IMR-90 (cell line): ENCODE results near the gene AKAP13. TPM values are rescaled to one million over a fixed set of nuclear protein-coding genes. Genes with fewer than 3 reads are reported as not detected.

Experiments used
- ATAC-seq: fragments of 200-7000 bp; cut with Tn5 transposase; 2 replicates; pipeline ENCODE4 v1.9.1; 2020; ENCODE audit warnings: low read depth, mild to moderate bottlenecking, moderate library complexity
- BruUV-seq: library from RNA; stranded (reverse); fragments of 400-500 nt; replicated peaks from 2 replicates; lab custom pipeline; 2021; lab: Mats Ljungman, UMichigan
- CTCF ChIA-PET: fragments of 300-600 bp; formaldehyde crosslinking; extraction: SDS; loops from one replicate; lab custom pipeline; 2021; ENCODE audit warnings: antibody characterized with exemption; lab: Yijun Ruan, JAX
- POLR2A ChIA-PET: fragments of 300-600 bp; sonication (Branson Sonifier 250); formaldehyde crosslinking; loops from one replicate; lab custom pipeline; 2022; ENCODE audit warnings: antibody characterized with exemption; ENCODE audit not compliant: unreplicated experiment; lab: Charles Lee
- DNase-seq: peaks from one replicate; pipeline ENCODE4 v3.0.0; 2013
- H2AFZ ChIP-seq: replicated peaks from 2 replicates; pipeline ENCODE3; 2013; ENCODE audit warnings: low read length, mild to moderate bottlenecking; ENCODE audit not compliant: poor library complexity
- H2AK5ac ChIP-seq: 2 replicates; pipeline ENCODE4 v1.6.1; 2013; ENCODE audit warnings: low read depth, low read length, inconsistent platforms
- H2AK9ac ChIP-seq: replicated peaks from 2 replicates; pipeline ENCODE3; 2013; ENCODE audit warnings: mild to moderate bottlenecking, low read depth, low read length, moderate library complexity; ENCODE audit not compliant: poor library complexity
- H2BK120ac ChIP-seq: 2 replicates; pipeline ENCODE4 v1.6.1; 2013; ENCODE audit warnings: low read depth, low read length, inconsistent platforms
- H2BK15ac ChIP-seq: 3 replicates; pipeline ENCODE4 v1.6.1; 2013; ENCODE audit warnings: low read depth, low read length, inconsistent platforms
- H2BK20ac ChIP-seq: 2 replicates; pipeline ENCODE4 v1.6.1; 2013; ENCODE audit warnings: low read depth, mild to moderate bottlenecking, inconsistent platforms, low read length, moderate library complexity
- H2BK5ac ChIP-seq: 2 replicates; pipeline ENCODE4 v1.6.1; 2013; ENCODE audit warnings: mild to moderate bottlenecking, low read depth, low read length, inconsistent platforms; ENCODE audit not compliant: poor library complexity, severe bottlenecking
- H3K14ac ChIP-seq: replicated peaks from 2 replicates; pipeline ENCODE4 v1.6.1; 2013; ENCODE audit warnings: low read depth, low read length, inconsistent platforms
- H3K18ac ChIP-seq: 2 replicates; pipeline ENCODE4 v1.6.1; 2013; ENCODE audit warnings: low read depth, low read length, control low read depth
- H3K23ac ChIP-seq: 2 replicates; pipeline ENCODE4 v1.6.1; 2013; ENCODE audit warnings: low read depth, low read length, inconsistent platforms
- H3K27ac ChIP-seq: 2 replicates; pipeline ENCODE4 v1.5.1; 2013; ENCODE audit warnings: mild to moderate bottlenecking, control low read depth, low read length; ENCODE audit not compliant: insufficient read depth
- H3K27me3 ChIP-seq: 2 replicates; pipeline ENCODE4 v1.6.1; 2013; ENCODE audit warnings: low read length; ENCODE audit not compliant: control insufficient read depth, insufficient read depth
- H3K36me3 ChIP-seq: 2 replicates; pipeline ENCODE4 v1.6.1; 2013; ENCODE audit warnings: low read length, mixed read lengths; ENCODE audit not compliant: control insufficient read depth, insufficient read depth
- H3K4ac ChIP-seq: 2 replicates; pipeline ENCODE4 v1.6.1; 2013; ENCODE audit warnings: low read depth, low read length, inconsistent platforms
- H3K4me1 ChIP-seq: 2 replicates; pipeline ENCODE4 v1.6.1; 2013; ENCODE audit warnings: low read length, mixed read lengths; ENCODE audit not compliant: control insufficient read depth, insufficient read depth
- H3K4me2 ChIP-seq: 2 replicates; pipeline ENCODE4 v1.6.1; 2013; ENCODE audit warnings: low read depth, mild to moderate bottlenecking, control low read depth, low read length, moderate library complexity
- H3K4me3 ChIP-seq: 2 replicates; pipeline ENCODE4 v1.5.1; 2013; ENCODE audit warnings: low read depth, mild to moderate bottlenecking, control low read depth, low read length, moderate library complexity; ENCODE audit not compliant: insufficient read depth
- H3K56ac ChIP-seq: 2 replicates; pipeline ENCODE4 v1.6.1; 2013; ENCODE audit warnings: low read length, inconsistent platforms; ENCODE audit not compliant: insufficient read depth; ENCODE audit errors: extremely low read depth
- H3K79me1 ChIP-seq, 2 experiments: 2 replicates each; pipeline ENCODE4 v1.6.1; 2013; ENCODE audit warnings: low read length in 2 of 2, inconsistent platforms in 1 of 2, low read depth in 1 of 2
- H3K9ac ChIP-seq: 2 replicates; pipeline ENCODE4 v1.6.1; 2013; ENCODE audit warnings: low read depth, low read length, control low read depth
- H3K9me1 ChIP-seq: 2 replicates; pipeline ENCODE4 v1.6.1; 2013; ENCODE audit warnings: low read length, inconsistent platforms; ENCODE audit not compliant: insufficient read depth
- H3K9me3 ChIP-seq: 2 replicates; pipeline ENCODE4 v1.6.1; 2013; ENCODE audit warnings: low read length; ENCODE audit not compliant: control insufficient read depth, insufficient read depth
- H4K20me1 ChIP-seq: 2 replicates; pipeline ENCODE4 v1.6.1; 2013; ENCODE audit warnings: low read length, inconsistent platforms; ENCODE audit not compliant: insufficient read depth
- H4K5ac ChIP-seq: 2 replicates; pipeline ENCODE4 v1.6.1; 2013; ENCODE audit warnings: mild to moderate bottlenecking, low read depth, low read length, control low read depth
- H4K8ac ChIP-seq, 2 experiments: 2 replicates each; pipeline ENCODE4 v1.6.1; 2013; ENCODE audit warnings: low read depth in 2 of 2, low read length in 2 of 2, control low read depth in 1 of 2, inconsistent platforms in 1 of 2
- H4K91ac ChIP-seq: 2 replicates; pipeline ENCODE4 v1.6.1; 2013; ENCODE audit warnings: low read depth, low read length, inconsistent platforms; ENCODE audit not compliant: insufficient read depth
- BHLHE40 ChIP-seq: fragments of 150-350 bp; IDR thresholded peaks from 2 replicates; pipeline ENCODE4 v1.6.1; 2016; ENCODE audit warnings: mild to moderate bottlenecking, low read depth, low read length
- CHD1 ChIP-seq: IDR thresholded peaks from 2 replicates; pipeline ENCODE4 v1.6.1; 2012; ENCODE audit warnings: low read depth, low read length, improper control_type of control experiment
- ELK1 ChIP-seq: fragments of 150-350 bp; IDR thresholded peaks from 2 replicates; pipeline ENCODE4 v1.6.1; 2016; ENCODE audit warnings: low read depth, mild to moderate bottlenecking, low read length, moderate library complexity, borderline replicate concordance
- FOS ChIP-seq: fragments of 150-350 bp; IDR thresholded peaks from 2 replicates; pipeline ENCODE4 v1.6.1; 2016; ENCODE audit warnings: low read depth, low read length
- MAFK ChIP-seq: IDR thresholded peaks from 2 replicates; pipeline ENCODE4 v1.6.1; 2012; ENCODE audit warnings: low read depth, low read length, improper control_type of control experiment
- MAZ ChIP-seq: IDR thresholded peaks from 2 replicates; pipeline ENCODE4 v1.6.1; 2012; ENCODE audit warnings: low read depth, mild to moderate bottlenecking, low read length, improper control_type of control experiment, moderate library complexity, borderline replicate concordance
- MXI1 ChIP-seq: IDR thresholded peaks from 2 replicates; pipeline ENCODE4 v1.6.1; 2012; ENCODE audit warnings: low read depth, mild to moderate bottlenecking, low read length, moderate library complexity, borderline replicate concordance
- NFE2L2 ChIP-seq: fragments of 150-350 bp; IDR thresholded peaks from 2 replicates; pipeline ENCODE4 v1.6.1; 2016; ENCODE audit warnings: low read depth, mild to moderate bottlenecking, low read length
- RAD21 ChIP-seq: IDR thresholded peaks from 2 replicates; pipeline ENCODE4 v1.6.1; 2012; ENCODE audit warnings: low read length, improper control_type of control experiment
- RCOR1 ChIP-seq: IDR thresholded peaks from 2 replicates; pipeline ENCODE4 v1.6.1; 2012; ENCODE audit warnings: mild to moderate bottlenecking, low read length, improper control_type of control experiment; ENCODE audit not compliant: insufficient replicate concordance
- RFX5 ChIP-seq: IDR thresholded peaks from 2 replicates; pipeline ENCODE4 v1.8.0; 2012; ENCODE audit warnings: low read depth, mild to moderate bottlenecking, low read length, moderate library complexity
- SMC3 ChIP-seq: fragments of 150-350 bp; IDR thresholded peaks from 2 replicates; pipeline ENCODE4 v1.6.1; 2016; ENCODE audit warnings: low read depth, mild to moderate bottlenecking, antibody characterized with exemption, low read length, moderate library complexity
- WGBS, 2 experiments: methylation state at CpG; one replicate each; pipeline versions ENCODE4 v1.1.5 to v1.1.7; 2013; ENCODE audit warnings: missing lambda C conversion rate in 2 of 2; ENCODE audit not compliant: insufficient read length in 1 of 2; ENCODE audit errors: extremely low coverage in 2 of 2; 5-methylcytosine and 5-hydroxymethylcytosine counted together
- dilution Hi-C: fragments of 300-500 bp; cut with HindIII; formaldehyde crosslinking; loops from one replicate; pipeline ENCODE4 v1.14.3; 2018; ENCODE audit warnings: low sequenced_read_pairs; ENCODE audit not compliant: unreplicated experiment
- in situ Hi-C: fragments of 300-500 bp; cut with MboI; formaldehyde crosslinking; loops from 3 replicates; pipeline ENCODE4 v1.14.3; 2019; ENCODE audit warnings: low sequenced_read_pairs, inconsistent platforms, mixed read lengths
- intact Hi-C: fragments of 100-400 bp; cut with micrococcal nuclease; formaldehyde crosslinking; loops from 2 replicates; pipeline ENCODE4 v1.10.0; 2022
- polyA plus RNA-seq, 3 experiments: library from polyadenylated mRNA; depleted of rRNA; stranded (reverse); fragments of >200 nt; gene quantifications; 2 replicates each; pipeline ENCODE4 v1.2.3, GENCODE V29; 2012; ENCODE audit warnings: low replicate concordance in 1 of 3
- total RNA-seq: library from RNA; depleted of rRNA; stranded (reverse); fragments of >200 nt; gene quantifications from 2 replicates; pipeline ENCODE4 v1.2.3, GENCODE V29; 2012
- TF ChIP-seq, protein P1 (sequence below): conservative IDR thresholded peaks from 2 replicates; pipeline ENCODE4 v1.5.1; 2012; ENCODE audit warnings: mild to moderate bottlenecking, low read depth, low read length, improper control_type of control experiment
- TF ChIP-seq, protein P2 (sequence below): fragments of 150-350 bp; IDR thresholded peaks from 2 replicates; pipeline ENCODE4 v1.6.1; 2017; ENCODE audit warnings: mild to moderate bottlenecking, antibody characterized with exemption, low read length, low read depth

AKAP13 gene
- total and polyA plus RNA-seq, 2 of the 4 experiments (the other 2 are of a cell fraction): 10.4 to 46.4 TPM

- peak overlapping the region; percentile 26 for H2AFZ ChIP-seq
- H3K27ac ChIP-seq: no peak overlapping the region
- H4K20me1 ChIP-seq: peaks cover 19% of the 10 kb centered on the region; the same call in 1 of the 2 replicates
- no peaks in the 10 kb centered on the region for H3K27me3 ChIP-seq
- peaks cover 5% of the 10 kb centered on the region; the same call in 1 of the 2 replicates for H3K9me1 ChIP-seq
- H4K5ac ChIP-seq: no peak overlapping the region
- H3K56ac ChIP-seq: no peak overlapping the region
- H3K4me2 ChIP-seq: no peak overlapping the region
- H3K23ac ChIP-seq: no peak overlapping the region
- intact Hi-C loops (no loop called here), dilution Hi-C loops (no loop called here), in situ Hi-C loops (no loop called here)
- no peak overlapping the region for H3K4me3 ChIP-seq
- H3K4ac ChIP-seq: no peak overlapping the region
- ChIA-PET CTCF (no interaction called here), POLR2A (no interaction called here)
- H2BK15ac ChIP-seq: no peak overlapping the region
- no peak overlapping the region for H3K9ac ChIP-seq
- no peak overlapping the region for H2BK5ac ChIP-seq
- H2BK20ac ChIP-seq: no peak overlapping the region
- H3K9me3 ChIP-seq: no peaks in the 10 kb centered on the region
- no peak overlapping the region for H2BK120ac ChIP-seq
- BruUV-seq: no TSS peak
- 88% methylated on average over 1 of the region's 3 CpGs; no CpG with 5 or more reads in 1 of the 2 experiments for WGBS, 2 experiments
- no peaks in the 10 kb centered on the region; the same call in 1 of the 2 replicates for H3K4me1 ChIP-seq
- peak overlapping the region; percentile 17 for H2AK9ac ChIP-seq
- H4K91ac ChIP-seq: no peak overlapping the region
- 0 out of 2 replicates have a peak overlapping the region, but pooled peaks have one; percentile 59 for H3K14ac ChIP-seq
- peak overlapping the region in 1 of 2 experiments; percentile 9; a peak in 1 of 4 replicates for H4K8ac ChIP-seq
- no peak overlapping the region for H2AK5ac ChIP-seq
- peaks cover 6 to 35% of the 10 kb centered on the region in 2 experiments for H3K79me1 ChIP-seq
- H3K18ac ChIP-seq: no peak overlapping the region
- TF ChIP-seq CHD1 (no peak), MXI1 (no peak), RFX5 (no peak), ELK1 (no peak), FOS (no peak), NFE2L2 (no peak), BHLHE40 (no peak), RAD21 (no peak), MAZ (no peak), MAFK (no peak), SMC3 (no peak), RCOR1 (no peak)
- TF ChIP-seq, protein P1, sequence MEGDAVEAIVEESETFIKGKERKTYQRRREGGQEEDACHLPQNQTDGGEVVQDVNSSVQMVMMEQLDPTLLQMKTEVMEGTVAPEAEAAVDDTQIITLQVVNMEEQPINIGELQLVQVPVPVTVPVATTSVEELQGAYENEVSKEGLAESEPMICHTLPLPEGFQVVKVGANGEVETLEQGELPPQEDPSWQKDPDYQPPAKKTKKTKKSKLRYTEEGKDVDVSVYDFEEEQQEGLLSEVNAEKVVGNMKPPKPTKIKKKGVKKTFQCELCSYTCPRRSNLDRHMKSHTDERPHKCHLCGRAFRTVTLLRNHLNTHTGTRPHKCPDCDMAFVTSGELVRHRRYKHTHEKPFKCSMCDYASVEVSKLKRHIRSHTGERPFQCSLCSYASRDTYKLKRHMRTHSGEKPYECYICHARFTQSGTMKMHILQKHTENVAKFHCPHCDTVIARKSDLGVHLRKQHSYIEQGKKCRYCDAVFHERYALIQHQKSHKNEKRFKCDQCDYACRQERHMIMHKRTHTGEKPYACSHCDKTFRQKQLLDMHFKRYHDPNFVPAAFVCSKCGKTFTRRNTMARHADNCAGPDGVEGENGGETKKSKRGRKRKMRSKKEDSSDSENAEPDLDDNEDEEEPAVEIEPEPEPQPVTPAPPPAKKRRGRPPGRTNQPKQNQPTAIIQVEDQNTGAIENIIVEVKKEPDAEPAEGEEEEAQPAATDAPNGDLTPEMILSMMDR: no peak
- TF ChIP-seq, protein P2, sequence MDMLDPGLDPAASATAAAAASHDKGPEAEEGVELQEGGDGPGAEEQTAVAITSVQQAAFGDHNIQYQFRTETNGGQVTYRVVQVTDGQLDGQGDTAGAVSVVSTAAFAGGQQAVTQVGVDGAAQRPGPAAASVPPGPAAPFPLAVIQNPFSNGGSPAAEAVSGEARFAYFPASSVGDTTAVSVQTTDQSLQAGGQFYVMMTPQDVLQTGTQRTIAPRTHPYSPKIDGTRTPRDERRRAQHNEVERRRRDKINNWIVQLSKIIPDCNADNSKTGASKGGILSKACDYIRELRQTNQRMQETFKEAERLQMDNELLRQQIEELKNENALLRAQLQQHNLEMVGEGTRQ: no peak
- DNase-seq (peak; percentile 25), ATAC-seq (peak; percentile 31)
- H3K36me3 ChIP-seq: peaks cover 3% of the 10 kb centered on the region; the same call in 1 of the 2 replicates
Measured at GRCh38 chr15:85764649-85765277, 384.4 kb downstream of the AKAP13 start.
